Effector memory CD8-positive, alpha-beta T cell (primary cell): ENCODE results near the gene RNASEH2B.

Experiments
- ATAC-seq: fragments of 150-1000 bp; cut with Tn5 transposase; replicated peaks from 2 replicates; pipeline ENCODE4 v1.10.0; 2021; ENCODE audit warnings: mild to moderate bottlenecking, moderate library complexity
- DNase-seq, 3 experiments: peaks; one replicate each; pipeline ENCODE4 v3.0.0; 2021
- H3K27ac Mint-ChIP-seq, 2 donors: one replicate each; pipeline ENCODE4 v1.8.0; 2022; ENCODE audit warnings: mild to moderate bottlenecking in 2 of 2, mixed read lengths in 2 of 2, moderate library complexity in 2 of 2
- H3K27me3 Mint-ChIP-seq, 2 donors: one replicate each; pipeline ENCODE4 v1.8.0; 2022; ENCODE audit warnings: mixed read lengths in 2 of 2
- H3K36me3 Mint-ChIP-seq: one replicate; pipeline ENCODE4 v1.8.0; 2022; ENCODE audit warnings: mild to moderate bottlenecking, moderate library complexity, mixed read lengths; ENCODE audit not compliant: insufficient read depth
- H3K4me1 Mint-ChIP-seq, 2 donors: one replicate each; pipeline ENCODE4 v1.8.0; 2022; ENCODE audit warnings: low read depth in 2 of 2, mixed read lengths in 2 of 2
- H3K4me3 Mint-ChIP-seq, 2 donors: one replicate each; pipeline ENCODE4 v1.8.0; 2022; ENCODE audit warnings: mild to moderate bottlenecking in 2 of 2, mixed read lengths in 2 of 2, moderate library complexity in 2 of 2
- H3K9me3 Mint-ChIP-seq, 2 donors: one replicate each; pipeline ENCODE4 v1.8.0; 2022; ENCODE audit warnings: mixed read lengths in 2 of 2

Gene RNASEH2B

GRCh38 chr13:50970956-50971355, 61.4 kb downstream of the RNASEH2B start:
- H3K27ac Mint-ChIP-seq: peak overlapping the region in 1 of 2 donors; percentile 36
- H3K36me3 Mint-ChIP-seq: peaks cover 26% of the 10 kb centered on the region
- no peaks in the 10 kb centered on the region for H3K27me3 Mint-ChIP-seq
- DNase-seq (no peak), ATAC-seq (no peak)
- no peaks in the 10 kb centered on the region for H3K9me3 Mint-ChIP-seq
- no peaks in the 10 kb centered on the region for H3K4me1 Mint-ChIP-seq
- H3K4me3 Mint-ChIP-seq: no peak overlapping the region

- H3K27me3 Mint-ChIP-seq: no peaks in the 10 kb centered on the region
Observed at GRCh38 chr13:50974268-50974667, 64.7 kb downstream of the RNASEH2B start.

GRCh38 chr13:50979187-50979586, 69.6 kb downstream of the RNASEH2B start:
- no peaks in the 10 kb centered on the region for H3K27me3 Mint-ChIP-seq
- no peak overlapping the region for H3K4me3 Mint-ChIP-seq
- H3K4me1 Mint-ChIP-seq: no peaks in the 10 kb centered on the region
- DNase-seq (no peak), ATAC-seq (no peak)
- no peak overlapping the region for H3K27ac Mint-ChIP-seq
- H3K9me3 Mint-ChIP-seq: no peaks in the 10 kb centered on the region
- no peaks in the 10 kb centered on the region for H3K36me3 Mint-ChIP-seq

More at GRCh38 chr13:50974268-50974667, 64.7 kb downstream of the RNASEH2B start:
- H3K4me3 Mint-ChIP-seq: no peak overlapping the region
- ATAC-seq (no peak), DNase-seq (no peak)
- H3K27ac Mint-ChIP-seq: no peak overlapping the region
- H3K9me3 Mint-ChIP-seq: no peaks in the 10 kb centered on the region
- no peaks in the 10 kb centered on the region for H3K4me1 Mint-ChIP-seq
- peaks cover 26% of the 10 kb centered on the region for H3K36me3 Mint-ChIP-seq

- H3K9me3 Mint-ChIP-seq: no peaks in the 10 kb centered on the region
- peak overlapping the region in 1 of 2 donors; percentile 9 for H3K4me3 Mint-ChIP-seq
- no peak for DNase-seq
- ATAC-seq: no peak
- H3K4me1 Mint-ChIP-seq: no peaks in the 10 kb centered on the region
- no peaks in the 10 kb centered on the region for H3K27me3 Mint-ChIP-seq
- no peaks in the 10 kb centered on the region for H3K36me3 Mint-ChIP-seq
- H3K27ac Mint-ChIP-seq: no peak overlapping the region
Observed at GRCh38 chr13:50981686-50982085, 72.1 kb downstream of the RNASEH2B start.

- no peaks in the 10 kb centered on the region for H3K36me3 Mint-ChIP-seq
Observed at GRCh38 chr13:50989476-50989875, 79.9 kb downstream of the RNASEH2B start.

GRCh38 chr13:50990065-50990817, 80.7 kb downstream of the RNASEH2B start:
- H3K4me1 Mint-ChIP-seq: peaks cover 8 to 17% of the 10 kb centered on the region in 2 donors
- H3K27ac Mint-ChIP-seq: peak overlapping the region in 1 of 2 donors; percentile 84
- no peak for DNase-seq
- ATAC-seq: no peak
- no peaks in the 10 kb centered on the region for H3K27me3 Mint-ChIP-seq
- H3K4me3 Mint-ChIP-seq: no peak overlapping the region
- peaks cover 0 to 2% of the 10 kb centered on the region in 2 donors for H3K9me3 Mint-ChIP-seq
- H3K36me3 Mint-ChIP-seq: no peaks in the 10 kb centered on the region

More at GRCh38 chr13:50989476-50989875, 79.9 kb downstream of the RNASEH2B start:
- Mint-ChIP-seq H3K9me3 (peaks cover 0 to 2% of the 10 kb centered on the region in 2 donors), H3K27ac (no peak overlapping the region), H3K4me3 (no peak overlapping the region), H3K4me1 (peaks cover 8 to 17% of the 10 kb centered on the region in 2 donors), H3K27me3 (no peaks in the 10 kb centered on the region)
- ATAC-seq (no peak), DNase-seq (no peak)

GRCh38 chr13:50990818-50991506, 81.4 kb downstream of the RNASEH2B start:
- peak overlapping the region; percentile 84 for H3K27ac Mint-ChIP-seq
- ATAC-seq: no peak

GRCh38 chr13:50991579-50992521, 82.3 kb downstream of the RNASEH2B start:
- Mint-ChIP-seq H3K4me3 (peak overlapping the region; percentile 60 to 67), H3K4me1 (peaks cover 8 to 17% of the 10 kb centered on the region in 2 donors), H3K27me3 (no peaks in the 10 kb centered on the region), H3K27ac (peak overlapping the region; percentile 84), H3K9me3 (peaks cover 0 to 2% of the 10 kb centered on the region in 2 donors), H3K36me3 (no peaks in the 10 kb centered on the region)
- ATAC-seq (peak; percentile 76), DNase-seq (no peak)

More at GRCh38 chr13:50990818-50991506, 81.4 kb downstream of the RNASEH2B start:
- Mint-ChIP-seq H3K27me3 (no peaks in the 10 kb centered on the region), H3K4me1 (peaks cover 8 to 17% of the 10 kb centered on the region in 2 donors), H3K9me3 (peaks cover 0 to 2% of the 10 kb centered on the region in 2 donors), H3K36me3 (no peaks in the 10 kb centered on the region), H3K4me3 (no peak overlapping the region)
- DNase-seq: no peak

- no peak for ATAC-seq
Observed at GRCh38 chr13:50993371-50993770, 83.8 kb downstream of the RNASEH2B start.

GRCh38 chr13:50993934-50994333, 84.3 kb downstream of the RNASEH2B start:
- no peak overlapping the region for H3K4me3 Mint-ChIP-seq
- no peaks in the 10 kb centered on the region for H3K9me3 Mint-ChIP-seq
- no peak overlapping the region for H3K27ac Mint-ChIP-seq
- no peaks in the 10 kb centered on the region for H3K27me3 Mint-ChIP-seq
- no peak for DNase-seq
- no peak for ATAC-seq
- no peaks in the 10 kb centered on the region for H3K36me3 Mint-ChIP-seq
- H3K4me1 Mint-ChIP-seq: peaks cover 8 to 14% of the 10 kb centered on the region in 2 donors

More at GRCh38 chr13:50993371-50993770, 83.8 kb downstream of the RNASEH2B start:
- H3K27ac Mint-ChIP-seq: no peak overlapping the region
- H3K4me1 Mint-ChIP-seq: peaks cover 8 to 17% of the 10 kb centered on the region in 2 donors
- no peaks in the 10 kb centered on the region for H3K36me3 Mint-ChIP-seq
- peaks cover 0 to 2% of the 10 kb centered on the region in 2 donors for H3K9me3 Mint-ChIP-seq
- H3K4me3 Mint-ChIP-seq: no peak overlapping the region
- no peak for DNase-seq
- no peaks in the 10 kb centered on the region for H3K27me3 Mint-ChIP-seq

- Mint-ChIP-seq H3K27me3 (no peaks in the 10 kb centered on the region), H3K4me1 (peaks cover 8 to 13% of the 10 kb centered on the region in 2 donors), H3K27ac (no peak overlapping the region), H3K4me3 (no peak overlapping the region), H3K9me3 (no peaks in the 10 kb centered on the region), H3K36me3 (no peaks in the 10 kb centered on the region)
- DNase-seq (no peak), ATAC-seq (no peak)
Observed at GRCh38 chr13:50994651-50995050, 85.1 kb downstream of the RNASEH2B start.

- Mint-ChIP-seq H3K4me3 (no peak overlapping the region), H3K27me3 (no peaks in the 10 kb centered on the region), H3K4me1 (peaks cover 8 to 13% of the 10 kb centered on the region in 2 donors), H3K27ac (no peak overlapping the region), H3K36me3 (no peaks in the 10 kb centered on the region), H3K9me3 (no peaks in the 10 kb centered on the region)
- ATAC-seq (no peak), DNase-seq (no peak)
Observed at GRCh38 chr13:50995854-50996253, 86.3 kb downstream of the RNASEH2B start.

GRCh38 chr13:50998326-50998725, 88.7 kb downstream of the RNASEH2B start:
- ATAC-seq (no peak), DNase-seq (no peak)
- no peak overlapping the region for H3K4me3 Mint-ChIP-seq
- peaks cover 10 to 15% of the 10 kb centered on the region in 2 donors for H3K27me3 Mint-ChIP-seq
- H3K36me3 Mint-ChIP-seq: no peaks in the 10 kb centered on the region
- no peaks in the 10 kb centered on the region for H3K9me3 Mint-ChIP-seq
- H3K27ac Mint-ChIP-seq: no peak overlapping the region
- no peaks in the 10 kb centered on the region for H3K4me1 Mint-ChIP-seq
